DMS79 (cell line): ENCODE data around the gene BEND4.
"Not testable (repeated sequence)": the region's sequence is repeated elsewhere in the genome, so short reads cannot be mapped to it uniquely, and the experiment has no call there.

Experiments used
- DNase-seq: peaks from one replicate; lab custom pipeline; 2025; lab: John Stamatoyannopoulos, UW

Gene BEND4

GRCh38 chr4:42152507-42153504 is at the start of gene BEND4:
Gene BEND4, minus strand, starts transcription at chr4:42152655. Its CDS starts 512 bp downstream, at chr4:42152143.
- DNase-seq = no peak

DNA sequence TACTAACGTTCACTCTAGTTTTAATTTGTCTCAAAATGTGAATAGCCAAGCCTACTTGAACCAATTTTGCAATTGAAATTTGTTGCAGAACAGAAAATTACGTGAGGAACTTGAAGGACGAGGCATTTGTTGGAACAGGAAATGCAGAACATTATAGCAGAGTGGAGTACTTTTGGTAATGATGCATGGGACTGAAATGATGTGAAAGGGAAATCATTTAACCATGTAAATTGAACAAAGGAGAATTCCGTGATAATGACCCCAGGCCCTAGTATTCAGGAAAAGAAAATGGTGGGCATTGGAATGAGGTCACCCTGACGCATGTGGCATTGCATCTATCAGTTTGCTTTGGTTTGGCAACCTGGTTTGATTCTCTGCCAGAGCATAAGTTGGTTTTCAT is 44.9 kb upstream of the BEND4 start:
- DNase-seq = no peak

- no peak for DNase-seq
These were observed 20.5 kb upstream of the BEND4 start for GRCh38 chr4:42172921-42173320.

- DNase-seq = no peak
These were observed 19.8 kb upstream of the BEND4 start for GRCh38 chr4:42172128-42172790.

- no peak for DNase-seq
These were observed 15.3 kb upstream of the BEND4 start for GRCh38 chr4:42167709-42168108.

DNA sequence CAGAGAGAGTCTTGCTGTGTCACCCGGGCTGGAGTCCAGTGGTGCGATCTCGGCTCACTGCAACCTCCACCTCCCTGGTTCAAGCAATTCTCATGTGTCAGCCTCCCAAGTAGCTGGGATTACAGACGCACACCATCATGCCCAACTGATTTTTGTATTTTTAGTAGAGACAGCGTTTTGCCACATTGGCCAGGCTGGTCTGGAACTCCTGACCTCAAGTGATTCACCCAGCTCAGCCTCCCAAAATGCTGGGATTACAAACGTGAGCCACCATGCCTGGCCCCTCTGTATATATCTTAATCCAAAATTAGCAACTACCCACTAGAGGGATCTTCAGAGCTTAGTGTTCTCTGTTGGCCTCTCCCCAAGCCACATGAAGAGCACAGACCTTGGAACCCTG is 13.7 kb upstream of the BEND4 start:
- DNase-seq = not testable (repeated sequence)

GRCh38 chr4:42159271-42160001 is 7.0 kb upstream of the BEND4 start:
- DNase-seq = no peak

DNA sequence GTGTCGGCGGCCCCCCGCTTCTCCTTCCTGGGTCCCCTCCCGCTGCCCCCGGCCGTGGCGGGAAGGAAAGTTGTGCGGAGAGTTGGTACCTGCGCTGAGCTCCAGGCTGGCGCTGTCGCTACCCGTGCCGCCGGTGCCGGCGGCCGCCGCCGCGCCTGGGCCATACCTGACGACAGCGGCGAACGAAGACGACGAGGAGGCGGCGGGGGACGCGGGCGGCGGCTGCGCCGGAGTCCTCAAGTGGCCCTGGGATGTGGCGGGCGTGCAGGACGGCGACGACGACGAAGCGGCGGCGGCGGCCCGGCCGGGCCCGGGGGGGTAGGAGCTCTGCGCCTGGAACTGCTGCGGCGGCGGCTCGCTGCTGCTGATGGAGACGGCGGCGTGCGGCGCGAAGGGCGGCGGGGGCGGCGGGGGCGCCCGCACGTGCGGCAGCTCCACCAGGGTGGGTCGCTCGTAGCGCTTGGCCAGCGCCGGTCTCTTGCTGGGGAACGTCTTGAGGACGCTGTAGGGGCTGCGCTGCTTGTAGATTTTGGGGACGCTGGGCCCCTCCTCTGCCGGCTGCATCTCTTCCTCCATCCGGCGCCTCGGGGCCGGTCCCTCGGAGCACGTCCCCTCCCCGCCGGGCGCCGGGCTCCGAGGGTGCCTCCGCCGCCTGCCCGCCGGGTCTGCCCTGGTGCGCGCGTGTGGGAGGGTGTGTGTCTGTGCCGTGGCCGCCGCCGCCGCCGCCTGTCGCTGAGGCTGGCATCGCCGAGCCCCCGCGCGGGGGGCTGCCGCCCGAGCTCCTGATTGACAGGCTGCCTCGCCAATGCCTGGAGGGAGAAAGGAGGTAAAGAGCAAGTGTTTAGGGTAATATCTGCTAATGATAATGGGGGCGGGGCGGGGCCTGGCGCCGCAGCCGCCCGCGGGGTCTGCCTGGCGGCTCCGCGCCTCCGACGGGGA is 618 bp downstream of the BEND4 start:
- no peak for DNase-seq

DNA sequence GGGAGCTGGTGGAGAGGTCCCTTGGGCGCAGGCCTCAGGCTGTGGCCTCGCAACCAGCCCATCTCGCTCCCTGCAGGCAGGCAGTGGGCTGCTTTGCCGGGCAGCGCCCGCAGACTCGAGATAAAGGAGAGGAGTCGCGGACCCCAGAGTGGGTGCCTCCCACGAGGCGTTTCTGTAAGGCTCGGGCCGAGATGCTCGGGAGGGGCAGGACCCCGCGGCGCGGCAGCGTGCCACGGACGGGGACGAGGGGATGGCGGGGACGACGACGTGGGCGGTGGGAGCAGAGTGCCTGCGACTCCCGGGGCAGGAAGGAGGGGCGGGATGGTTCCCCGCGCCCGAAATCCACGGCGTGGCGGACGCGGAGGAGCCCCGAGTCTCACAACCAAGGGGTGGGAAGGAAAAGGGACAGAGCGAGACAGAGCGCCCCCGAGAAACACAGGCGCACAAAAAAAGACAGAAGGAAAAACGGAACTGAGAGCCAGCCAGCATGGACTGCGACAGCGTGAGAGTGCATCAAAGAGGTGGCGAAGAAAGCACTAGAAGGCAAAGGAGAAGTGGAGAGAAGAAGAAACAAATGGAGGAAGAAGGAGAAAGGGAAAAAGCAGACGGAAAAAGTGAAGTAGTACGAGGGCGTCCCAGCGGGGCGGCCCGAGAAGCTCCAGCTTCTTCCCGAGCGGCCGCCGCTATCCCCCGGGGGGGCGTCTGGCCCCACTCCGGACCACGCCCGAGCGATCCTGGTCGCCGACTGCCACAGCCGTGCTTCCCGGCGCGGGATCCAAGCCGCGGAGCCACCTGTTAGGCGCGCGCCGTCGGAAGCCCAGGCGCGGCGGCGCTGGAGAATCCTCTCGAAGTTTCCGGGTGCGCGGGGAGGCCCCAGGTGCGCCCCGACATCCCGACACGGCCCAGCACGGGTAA is 1.5 kb downstream of the BEND4 start:
- DNase-seq = no peak

DNA sequence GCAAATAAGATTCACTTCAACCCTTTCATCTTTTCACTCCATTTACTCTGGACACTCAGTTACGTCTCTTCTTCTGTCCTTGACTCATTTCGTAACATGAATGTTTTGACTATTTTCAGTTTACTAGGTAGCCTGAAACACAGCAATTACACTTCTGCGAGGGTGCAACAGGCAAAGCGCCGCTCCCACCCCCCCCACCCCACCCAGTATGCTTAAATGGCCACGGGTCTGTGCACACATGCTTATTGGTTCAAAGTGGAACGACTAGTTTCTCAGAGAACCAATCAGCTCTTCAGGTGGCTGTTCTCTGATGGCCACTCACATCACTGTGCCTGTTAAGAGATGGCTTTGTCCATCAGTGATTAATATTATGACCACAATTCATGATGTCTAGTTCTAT is 3.5 kb downstream of the BEND4 start:
- DNase-seq = no peak

DNA sequence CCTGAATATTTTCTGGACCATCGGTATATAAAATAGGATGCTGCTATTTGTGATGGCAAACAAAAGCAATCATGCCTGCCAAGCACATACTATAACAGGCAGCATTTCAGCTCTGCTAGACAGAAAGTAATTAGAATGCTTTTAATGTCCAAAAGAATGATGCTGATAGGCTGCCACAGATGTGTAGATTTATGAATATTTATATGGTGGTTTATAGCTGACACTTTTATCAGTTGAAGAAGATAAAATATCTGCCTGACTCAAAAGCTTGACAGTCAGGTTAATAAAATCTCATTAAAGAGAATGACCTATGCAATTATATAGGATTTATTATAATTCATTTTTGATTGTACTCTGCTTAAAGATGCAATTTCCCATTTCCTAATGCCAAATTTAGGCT is 4.0 kb downstream of the BEND4 start:
- no peak for DNase-seq

DNA sequence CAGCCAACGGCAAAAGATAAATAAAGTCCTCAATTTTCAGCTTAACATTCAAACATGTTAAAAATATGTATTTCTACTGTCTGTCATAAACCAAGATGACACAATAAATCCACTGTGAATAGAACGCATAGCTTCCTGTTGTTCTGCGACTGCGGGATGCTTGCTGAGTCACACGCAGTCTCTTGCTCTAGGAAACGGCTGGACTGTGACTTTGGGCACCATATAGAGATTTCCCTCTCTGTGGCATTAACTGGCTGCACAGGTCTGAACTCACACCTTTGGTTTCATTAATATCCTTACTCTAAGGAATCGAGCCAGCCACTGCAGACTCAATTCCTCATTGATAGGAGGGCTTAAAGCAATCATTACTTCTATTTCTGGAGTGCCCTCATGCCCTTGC is 8.4 kb downstream of the BEND4 start:
- DNase-seq = no peak

GRCh38 chr4:42142591-42142990 is 9.9 kb downstream of the BEND4 start:
- no peak for DNase-seq

GRCh38 chr4:42136371-42136770 is 16.1 kb downstream of the BEND4 start:
- DNase-seq = no peak

GRCh38 chr4:42133006-42133405 is 19.4 kb downstream of the BEND4 start:
- DNase-seq = no peak

GRCh38 chr4:42132099-42132498 is 20.4 kb downstream of the BEND4 start:
- no peak for DNase-seq

- DNase-seq = no peak
These were observed 29.3 kb downstream of the BEND4 start for GRCh38 chr4:42123071-42123644.

- DNase-seq = no peak
These were observed 30.2 kb downstream of the BEND4 start for GRCh38 chr4:42122237-42122636.

- no peak for DNase-seq
These were observed 32.6 kb downstream of the BEND4 start for GRCh38 chr4:42119886-42120285.

DNA sequence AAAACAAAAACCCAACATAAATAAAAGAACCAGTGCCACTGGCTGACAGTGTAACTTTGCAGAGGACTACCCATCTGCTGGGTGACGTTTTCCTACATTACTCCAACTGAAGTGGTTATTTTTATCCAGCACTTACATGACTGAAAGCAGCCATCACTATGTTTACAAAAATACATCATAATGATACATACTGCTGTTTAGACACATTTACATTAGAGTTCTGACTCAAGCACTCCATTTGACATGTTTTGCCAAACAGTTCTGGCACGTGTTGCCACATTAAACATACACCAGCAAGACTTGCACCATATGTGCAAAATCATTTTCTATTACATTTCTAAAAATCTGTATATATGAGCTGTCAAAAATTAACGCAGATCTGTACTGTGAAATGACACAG is 39.6 kb downstream of the BEND4 start:
- no peak for DNase-seq
